GM23338 (cell line): Measurements from ENCODE around the gene ENTPD8. TPM values are rescaled to one million over a fixed set of nuclear protein-coding genes. Genes with fewer than 3 reads are reported as not detected.

Experiments
- ATAC-seq: fragments of 200-7000 bp; cut with Tn5 transposase; 3 replicates; pipeline ENCODE4 v1.9.1; 2020
- DNase-seq: peaks from one replicate; pipeline ENCODE4 v3.0.0-alpha.2; 2015; ENCODE audit warnings: low spot score
- H2AFZ ChIP-seq: fragments of 200-600 bp; sonication (generic); 2 replicates; pipeline ENCODE4 v1.8.0; 2016; ENCODE audit warnings: antibody characterized with exemption, mild to moderate bottlenecking, moderate library complexity
- H3F3A ChIP-seq: fragments of 200-600 bp; sonication (generic); replicated peaks from 2 replicates; pipeline ENCODE4 v1.8.0; 2017; ENCODE audit warnings: antibody characterized with exemption, mixed run types, low read depth
- H3K27ac ChIP-seq: fragments of 200-600 bp; sonication (generic); 2 replicates; pipeline ENCODE4 v1.6.1; 2016; ENCODE audit warnings: low read depth
- H3K27me3 ChIP-seq: fragments of 200-600 bp; sonication (generic); 2 replicates; pipeline ENCODE4 v1.8.0; 2016; ENCODE audit warnings: mild to moderate bottlenecking, mixed run types, moderate library complexity; ENCODE audit not compliant: insufficient read depth
- H3K36me3 ChIP-seq: fragments of 200-600 bp; sonication (generic); 2 replicates; pipeline ENCODE4 v1.8.0; 2016; ENCODE audit warnings: mild to moderate bottlenecking; ENCODE audit not compliant: insufficient read depth
- H3K4me1 ChIP-seq: fragments of 200-600 bp; sonication (generic); 2 replicates; pipeline ENCODE4 v1.8.0; 2016; ENCODE audit warnings: mild to moderate bottlenecking, moderate library complexity; ENCODE audit not compliant: insufficient read depth
- H3K4me2 ChIP-seq: fragments of 200-600 bp; sonication (generic); 2 replicates; pipeline ENCODE4 v1.7.1; 2017; ENCODE audit warnings: mixed run types
- H3K4me3 ChIP-seq: fragments of 200-600 bp; sonication (generic); 2 replicates; pipeline ENCODE4 v1.6.1; 2016; ENCODE audit warnings: mixed run types
- H3K79me2 ChIP-seq: fragments of 200-600 bp; sonication (generic); replicated peaks from 2 replicates; pipeline ENCODE4 v1.8.0; 2017; ENCODE audit warnings: mild to moderate bottlenecking; ENCODE audit not compliant: insufficient read depth
- H3K9me2 ChIP-seq: fragments of 200-600 bp; sonication (generic); 2 replicates; pipeline ENCODE4 v1.8.0; 2017; ENCODE audit not compliant: insufficient read depth
- H4K20me1 ChIP-seq: fragments of 200-600 bp; sonication (generic); replicated peaks from 2 replicates; pipeline ENCODE4 v1.8.0; 2017; ENCODE audit warnings: mild to moderate bottlenecking; ENCODE audit not compliant: insufficient read depth
- H3K27ac Mint-ChIP-seq: 2 replicates; pipeline ENCODE4 v1.8.0; 2020; ENCODE audit warnings: inconsistent platforms, mild to moderate bottlenecking, moderate library complexity, mixed read lengths
- H3K27me3 Mint-ChIP-seq: 3 replicates; pipeline ENCODE4 v1.8.0; 2022; ENCODE audit warnings: low read depth, mild to moderate bottlenecking, moderate library complexity, mixed read lengths, inconsistent platforms; ENCODE audit not compliant: insufficient read depth, poor library complexity
- H3K36me3 Mint-ChIP-seq: 3 replicates; pipeline ENCODE4 v1.8.0; 2021; ENCODE audit warnings: low read depth, mild to moderate bottlenecking, inconsistent platforms, moderate library complexity, mixed read lengths
- H3K4me1 Mint-ChIP-seq: 3 replicates; pipeline ENCODE4 v1.8.0; 2020; ENCODE audit warnings: mild to moderate bottlenecking, inconsistent platforms, mixed read lengths
- H3K4me3 Mint-ChIP-seq: 3 replicates; pipeline ENCODE4 v1.8.0; 2021; ENCODE audit warnings: moderate library complexity, mild to moderate bottlenecking, inconsistent platforms, mixed read lengths
- H3K9me3 Mint-ChIP-seq: 3 replicates; pipeline ENCODE4 v1.8.0; 2020; ENCODE audit warnings: moderate library complexity, mild to moderate bottlenecking, inconsistent platforms, mixed read lengths
- CREB1 ChIP-seq: fragments of 250-450 bp; sonication (Bioruptor Pico); IDR thresholded peaks from 2 replicates; pipeline ENCODE4 v1.5.0; 2020; ENCODE audit warnings: low read depth, mild to moderate bottlenecking, moderate library complexity
- EZH2 ChIP-seq: fragments of 200-600 bp; sonication (generic); IDR thresholded peaks from one replicate; pipeline ENCODE4 v1.8.0; 2017; ENCODE audit warnings: antibody characterized with exemption, mild to moderate bottlenecking, low read depth; ENCODE audit not compliant: unreplicated experiment
- EZH2phosphoT487 ChIP-seq: fragments of 200-600 bp; sonication (generic); IDR thresholded peaks from one replicate; pipeline ENCODE4 v1.8.1; 2018; ENCODE audit warnings: antibody characterized with exemption; ENCODE audit not compliant: unreplicated experiment
- JUNB ChIP-seq: IDR thresholded peaks from one replicate; pipeline ENCODE4 v1.6.1; 2016; ENCODE audit warnings: antibody characterized with exemption; ENCODE audit not compliant: unreplicated experiment
- NANOG ChIP-seq: IDR thresholded peaks from 2 replicates; pipeline ENCODE4 v1.6.1; 2016; ENCODE audit warnings: antibody characterized with exemption, borderline replicate concordance
- POLR2AphosphoS5 ChIP-seq: IDR thresholded peaks from 2 replicates; pipeline ENCODE4 v1.6.1; 2016; ENCODE audit warnings: antibody characterized with exemption, low read depth
- STAT1 ChIP-seq: IDR thresholded peaks from one replicate; pipeline ENCODE4 v1.6.1; 2016; ENCODE audit warnings: antibody characterized with exemption; ENCODE audit not compliant: unreplicated experiment
- ZNF114 ChIP-seq: fragments of 250-450 bp; sonication (Bioruptor Pico); IDR thresholded peaks from 2 replicates; pipeline ENCODE4 v1.5.0; 2020; ENCODE audit warnings: mild to moderate bottlenecking, moderate library complexity
- ZNF331 ChIP-seq: fragments of 250-450 bp; sonication (Bioruptor Pico); IDR thresholded peaks from 2 replicates; pipeline ENCODE4 v1.5.0; 2020; ENCODE audit warnings: low read depth, mild to moderate bottlenecking, moderate library complexity
- polyA plus RNA-seq: library from polyadenylated mRNA; unstranded; fragments of >200 nt; fragmentation: Nextera tagmentation; extraction: Ambion mirVana; gene quantifications from 2 replicates; pipeline ENCODE4 v1.2.1, GENCODE V29; 2016
- total RNA-seq: library from RNA; depleted of rRNA; stranded (reverse); fragments of >200 nt; shearing (Covaris generic); gene quantifications from 2 replicates; pipeline ENCODE4 v1.2.3, GENCODE V29; 2014
- TF ChIP-seq, protein P1 (sequence below): fragments of 250-450 bp; sonication (Bioruptor Pico); IDR thresholded peaks from 2 replicates; pipeline ENCODE4 v1.5.0; 2020; ENCODE audit warnings: mild to moderate bottlenecking, moderate library complexity
- TF ChIP-seq, protein P2 (sequence below), 2 experiments: fragments of 200-600 bp in 1 of 2; sonication (generic) in 1 of 2; conservative IDR thresholded peaks; 2 replicates each; pipeline versions ENCODE4 v1.5.1 to v1.6.1; 2016 to 2017; ENCODE audit warnings: antibody characterized with exemption in 2 of 2, low read depth in 2 of 2, mild to moderate bottlenecking in 2 of 2, moderate library complexity in 1 of 2
- TF ChIP-seq, protein P3 (sequence below): IDR thresholded peaks from 2 replicates; pipeline ENCODE4 v1.6.1; 2016; ENCODE audit warnings: antibody characterized with exemption
- TF ChIP-seq, protein P4 (sequence below): IDR thresholded peaks from one replicate; pipeline ENCODE4 v1.6.1; 2018; ENCODE audit warnings: antibody characterized with exemption; ENCODE audit not compliant: unreplicated experiment

ENTPD8 gene
- total and polyA plus RNA-seq, 2 experiments from 2014 or later: 0.42 to 0.89 TPM

DNA sequence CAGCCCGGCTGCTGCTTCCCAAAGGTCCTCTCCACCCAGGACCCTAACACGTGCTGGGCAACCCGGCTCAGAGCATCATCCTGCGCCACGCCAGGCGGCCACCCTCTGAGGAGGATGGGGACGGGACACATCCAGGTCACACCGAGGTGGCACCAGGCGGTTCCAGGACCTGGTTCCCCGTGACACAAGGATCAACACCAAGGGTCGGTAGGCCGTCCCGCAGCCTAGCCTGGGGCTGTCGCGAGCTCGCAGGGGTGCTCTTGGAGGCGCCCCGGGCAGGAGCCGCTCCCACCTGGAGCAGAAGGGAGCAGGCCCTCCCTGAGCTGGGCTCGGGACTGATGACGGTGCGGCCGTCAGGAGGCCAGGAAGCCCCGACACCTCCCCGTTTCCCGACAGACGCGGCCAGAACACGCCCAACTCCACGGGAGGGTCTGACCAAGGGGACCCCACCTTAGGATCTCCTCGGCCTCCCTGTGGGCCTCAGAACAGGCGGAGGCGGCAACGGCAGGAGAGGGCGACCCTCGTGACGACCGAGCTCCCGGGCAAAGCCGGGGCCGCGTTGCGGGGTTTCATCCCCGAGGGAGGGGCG is 24.5 kb downstream of the ENTPD8 start:
- Mint-ChIP-seq H3K4me3 (no peak overlapping the region), H3K4me1 (no peaks in the 10 kb centered on the region), H3K9me3 (no peaks in the 10 kb centered on the region), H3K36me3 (no peaks in the 10 kb centered on the region), H3K27ac (no peak overlapping the region), H3K27me3 (peaks cover 2% of the 10 kb centered on the region)
- H4K20me1 ChIP-seq: peaks cover 4% of the 10 kb centered on the region
- ATAC-seq (peak; percentile 30), DNase-seq (no peak)
- H3K4me3 ChIP-seq: no peak overlapping the region
- TF ChIP-seq NANOG: no peak
- no peak for TF ChIP-seq ZNF114
- TF ChIP-seq, protein P1, sequence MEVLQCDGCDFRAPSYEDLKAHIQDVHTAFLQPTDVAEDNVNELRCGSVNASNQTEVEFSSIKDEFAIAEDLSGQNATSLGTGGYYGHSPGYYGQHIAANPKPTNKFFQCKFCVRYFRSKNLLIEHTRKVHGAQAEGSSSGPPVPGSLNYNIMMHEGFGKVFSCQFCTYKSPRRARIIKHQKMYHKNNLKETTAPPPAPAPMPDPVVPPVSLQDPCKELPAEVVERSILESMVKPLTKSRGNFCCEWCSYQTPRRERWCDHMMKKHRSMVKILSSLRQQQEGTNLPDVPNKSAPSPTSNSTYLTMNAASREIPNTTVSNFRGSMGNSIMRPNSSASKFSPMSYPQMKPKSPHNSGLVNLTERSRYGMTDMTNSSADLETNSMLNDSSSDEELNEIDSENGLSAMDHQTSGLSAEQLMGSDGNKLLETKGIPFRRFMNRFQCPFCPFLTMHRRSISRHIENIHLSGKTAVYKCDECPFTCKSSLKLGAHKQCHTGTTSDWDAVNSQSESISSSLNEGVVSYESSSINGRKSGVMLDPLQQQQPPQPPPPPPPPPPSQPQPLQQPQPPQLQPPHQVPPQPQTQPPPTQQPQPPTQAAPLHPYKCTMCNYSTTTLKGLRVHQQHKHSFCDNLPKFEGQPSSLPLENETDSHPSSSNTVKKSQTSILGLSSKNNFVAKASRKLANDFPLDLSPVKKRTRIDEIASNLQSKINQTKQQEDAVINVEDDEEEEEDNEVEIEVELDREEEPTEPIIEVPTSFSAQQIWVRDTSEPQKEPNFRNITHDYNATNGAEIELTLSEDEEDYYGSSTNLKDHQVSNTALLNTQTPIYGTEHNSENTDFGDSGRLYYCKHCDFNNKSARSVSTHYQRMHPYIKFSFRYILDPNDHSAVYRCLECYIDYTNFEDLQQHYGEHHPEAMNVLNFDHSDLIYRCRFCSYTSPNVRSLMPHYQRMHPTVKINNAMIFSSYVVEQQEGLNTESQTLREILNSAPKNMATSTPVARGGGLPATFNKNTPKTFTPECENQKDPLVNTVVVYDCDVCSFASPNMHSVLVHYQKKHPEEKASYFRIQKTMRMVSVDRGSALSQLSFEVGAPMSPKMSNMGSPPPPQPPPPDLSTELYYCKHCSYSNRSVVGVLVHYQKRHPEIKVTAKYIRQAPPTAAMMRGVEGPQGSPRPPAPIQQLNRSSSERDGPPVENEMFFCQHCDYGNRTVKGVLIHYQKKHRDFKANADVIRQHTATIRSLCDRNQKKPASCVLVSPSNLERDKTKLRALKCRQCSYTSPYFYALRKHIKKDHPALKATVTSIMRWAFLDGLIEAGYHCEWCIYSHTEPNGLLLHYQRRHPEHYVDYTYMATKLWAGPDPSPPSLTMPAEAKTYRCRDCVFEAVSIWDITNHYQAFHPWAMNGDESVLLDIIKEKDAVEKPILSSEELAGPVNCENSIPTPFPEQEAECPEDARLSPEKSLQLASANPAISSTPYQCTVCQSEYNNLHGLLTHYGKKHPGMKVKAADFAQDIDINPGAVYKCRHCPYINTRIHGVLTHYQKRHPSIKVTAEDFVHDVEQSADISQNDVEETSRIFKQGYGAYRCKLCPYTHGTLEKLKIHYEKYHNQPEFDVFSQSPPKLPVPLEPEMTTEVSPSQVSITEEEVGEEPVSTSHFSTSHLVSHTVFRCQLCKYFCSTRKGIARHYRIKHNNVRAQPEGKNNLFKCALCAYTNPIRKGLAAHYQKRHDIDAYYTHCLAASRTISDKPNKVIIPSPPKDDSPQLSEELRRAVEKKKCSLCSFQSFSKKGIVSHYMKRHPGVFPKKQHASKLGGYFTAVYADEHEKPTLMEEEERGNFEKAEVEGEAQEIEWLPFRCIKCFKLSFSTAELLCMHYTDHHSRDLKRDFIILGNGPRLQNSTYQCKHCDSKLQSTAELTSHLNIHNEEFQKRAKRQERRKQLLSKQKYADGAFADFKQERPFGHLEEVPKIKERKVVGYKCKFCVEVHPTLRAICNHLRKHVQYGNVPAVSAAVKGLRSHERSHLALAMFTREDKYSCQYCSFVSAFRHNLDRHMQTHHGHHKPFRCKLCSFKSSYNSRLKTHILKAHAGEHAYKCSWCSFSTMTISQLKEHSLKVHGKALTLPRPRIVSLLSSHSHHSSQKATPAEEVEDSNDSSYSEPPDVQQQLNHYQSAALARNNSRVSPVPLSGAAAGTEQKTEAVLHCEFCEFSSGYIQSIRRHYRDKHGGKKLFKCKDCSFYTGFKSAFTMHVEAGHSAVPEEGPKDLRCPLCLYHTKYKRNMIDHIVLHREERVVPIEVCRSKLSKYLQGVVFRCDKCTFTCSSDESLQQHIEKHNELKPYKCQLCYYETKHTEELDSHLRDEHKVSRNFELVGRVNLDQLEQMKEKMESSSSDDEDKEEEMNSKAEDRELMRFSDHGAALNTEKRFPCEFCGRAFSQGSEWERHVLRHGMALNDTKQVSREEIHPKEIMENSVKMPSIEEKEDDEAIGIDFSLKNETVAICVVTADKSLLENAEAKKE (CRISPR knock-in tag): no peak
- no peak for TF ChIP-seq STAT1
- TF ChIP-seq POLR2AphosphoS5: no peak
- TF ChIP-seq EZH2phosphoT487: no peak
- no peak for TF ChIP-seq CREB1
- no peak for TF ChIP-seq ZNF331 (CRISPR knock-in tag)
- TF ChIP-seq, protein P2, sequence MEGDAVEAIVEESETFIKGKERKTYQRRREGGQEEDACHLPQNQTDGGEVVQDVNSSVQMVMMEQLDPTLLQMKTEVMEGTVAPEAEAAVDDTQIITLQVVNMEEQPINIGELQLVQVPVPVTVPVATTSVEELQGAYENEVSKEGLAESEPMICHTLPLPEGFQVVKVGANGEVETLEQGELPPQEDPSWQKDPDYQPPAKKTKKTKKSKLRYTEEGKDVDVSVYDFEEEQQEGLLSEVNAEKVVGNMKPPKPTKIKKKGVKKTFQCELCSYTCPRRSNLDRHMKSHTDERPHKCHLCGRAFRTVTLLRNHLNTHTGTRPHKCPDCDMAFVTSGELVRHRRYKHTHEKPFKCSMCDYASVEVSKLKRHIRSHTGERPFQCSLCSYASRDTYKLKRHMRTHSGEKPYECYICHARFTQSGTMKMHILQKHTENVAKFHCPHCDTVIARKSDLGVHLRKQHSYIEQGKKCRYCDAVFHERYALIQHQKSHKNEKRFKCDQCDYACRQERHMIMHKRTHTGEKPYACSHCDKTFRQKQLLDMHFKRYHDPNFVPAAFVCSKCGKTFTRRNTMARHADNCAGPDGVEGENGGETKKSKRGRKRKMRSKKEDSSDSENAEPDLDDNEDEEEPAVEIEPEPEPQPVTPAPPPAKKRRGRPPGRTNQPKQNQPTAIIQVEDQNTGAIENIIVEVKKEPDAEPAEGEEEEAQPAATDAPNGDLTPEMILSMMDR (conservative IDR thresholded peaks at IDR 0.05; ENCODE audit: low read depth in 2 of 2): no peak
- no peak for TF ChIP-seq EZH2
- TF ChIP-seq JUNB: no peak
- TF ChIP-seq, protein P3, sequence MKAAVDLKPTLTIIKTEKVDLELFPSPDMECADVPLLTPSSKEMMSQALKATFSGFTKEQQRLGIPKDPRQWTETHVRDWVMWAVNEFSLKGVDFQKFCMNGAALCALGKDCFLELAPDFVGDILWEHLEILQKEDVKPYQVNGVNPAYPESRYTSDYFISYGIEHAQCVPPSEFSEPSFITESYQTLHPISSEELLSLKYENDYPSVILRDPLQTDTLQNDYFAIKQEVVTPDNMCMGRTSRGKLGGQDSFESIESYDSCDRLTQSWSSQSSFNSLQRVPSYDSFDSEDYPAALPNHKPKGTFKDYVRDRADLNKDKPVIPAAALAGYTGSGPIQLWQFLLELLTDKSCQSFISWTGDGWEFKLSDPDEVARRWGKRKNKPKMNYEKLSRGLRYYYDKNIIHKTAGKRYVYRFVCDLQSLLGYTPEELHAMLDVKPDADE: no peak
- TF ChIP-seq, protein P4, sequence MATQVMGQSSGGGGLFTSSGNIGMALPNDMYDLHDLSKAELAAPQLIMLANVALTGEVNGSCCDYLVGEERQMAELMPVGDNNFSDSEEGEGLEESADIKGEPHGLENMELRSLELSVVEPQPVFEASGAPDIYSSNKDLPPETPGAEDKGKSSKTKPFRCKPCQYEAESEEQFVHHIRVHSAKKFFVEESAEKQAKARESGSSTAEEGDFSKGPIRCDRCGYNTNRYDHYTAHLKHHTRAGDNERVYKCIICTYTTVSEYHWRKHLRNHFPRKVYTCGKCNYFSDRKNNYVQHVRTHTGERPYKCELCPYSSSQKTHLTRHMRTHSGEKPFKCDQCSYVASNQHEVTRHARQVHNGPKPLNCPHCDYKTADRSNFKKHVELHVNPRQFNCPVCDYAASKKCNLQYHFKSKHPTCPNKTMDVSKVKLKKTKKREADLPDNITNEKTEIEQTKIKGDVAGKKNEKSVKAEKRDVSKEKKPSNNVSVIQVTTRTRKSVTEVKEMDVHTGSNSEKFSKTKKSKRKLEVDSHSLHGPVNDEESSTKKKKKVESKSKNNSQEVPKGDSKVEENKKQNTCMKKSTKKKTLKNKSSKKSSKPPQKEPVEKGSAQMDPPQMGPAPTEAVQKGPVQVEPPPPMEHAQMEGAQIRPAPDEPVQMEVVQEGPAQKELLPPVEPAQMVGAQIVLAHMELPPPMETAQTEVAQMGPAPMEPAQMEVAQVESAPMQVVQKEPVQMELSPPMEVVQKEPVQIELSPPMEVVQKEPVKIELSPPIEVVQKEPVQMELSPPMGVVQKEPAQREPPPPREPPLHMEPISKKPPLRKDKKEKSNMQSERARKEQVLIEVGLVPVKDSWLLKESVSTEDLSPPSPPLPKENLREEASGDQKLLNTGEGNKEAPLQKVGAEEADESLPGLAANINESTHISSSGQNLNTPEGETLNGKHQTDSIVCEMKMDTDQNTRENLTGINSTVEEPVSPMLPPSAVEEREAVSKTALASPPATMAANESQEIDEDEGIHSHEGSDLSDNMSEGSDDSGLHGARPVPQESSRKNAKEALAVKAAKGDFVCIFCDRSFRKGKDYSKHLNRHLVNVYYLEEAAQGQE: no peak
- no peak overlapping the region for H3K4me2 ChIP-seq
- H3K27ac ChIP-seq: no peak overlapping the region
- peaks cover under 1% of the 10 kb centered on the region; the same call in 1 of the 2 replicates for H3K4me1 ChIP-seq
- H3K36me3 ChIP-seq: no peaks in the 10 kb centered on the region
- no peaks in the 10 kb centered on the region for H3K27me3 ChIP-seq
- H3F3A ChIP-seq: 0 out of 2 replicates have a peak, but pooled peaks cover 3% of the 10 kb centered on the region
- no peaks in the 10 kb centered on the region for H3K9me2 ChIP-seq
- H3K79me2 ChIP-seq: peaks cover 21% of the 10 kb centered on the region
- H2AFZ ChIP-seq: no peak overlapping the region
